ENCODE measurements around the gene TXNDC5.

The TXNDC5 gene

GRCh38 chr6:7910654-7911344 is at the start of gene TXNDC5:
Gene TXNDC5, minus strand, starts transcription at chr6:7910788. Its CDS starts 12 bp downstream, at chr6:7910776.
- DNase-seq (ENCODE audit: low spot score), result peak; percentile 53

- DNase-seq (ENCODE audit: low spot score), result no peak
These were observed 49.6 kb upstream of the TXNDC5 start for GRCh38 chr6:7960141-7960540.

DNA sequence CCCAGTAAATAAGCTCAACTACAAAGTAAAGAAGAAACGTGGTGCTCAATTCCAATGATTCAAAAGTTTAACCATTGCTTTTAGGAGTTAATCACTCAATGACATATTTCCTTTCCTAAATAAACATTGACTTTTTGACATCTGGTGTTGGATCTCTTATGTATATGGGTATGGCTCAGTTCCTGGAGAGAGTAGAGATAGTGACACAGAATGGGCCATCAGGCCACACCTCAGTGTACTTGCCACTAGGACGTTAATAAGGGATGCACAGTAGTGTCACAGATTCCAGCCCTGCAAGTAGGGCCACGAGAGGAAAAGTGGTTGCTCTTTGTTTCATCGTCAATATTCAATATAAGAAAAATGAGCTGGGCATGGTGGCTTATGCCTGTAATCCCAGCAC is 48.9 kb upstream of the TXNDC5 start:
- no peak for DNase-seq (ENCODE audit: low spot score)

DNA sequence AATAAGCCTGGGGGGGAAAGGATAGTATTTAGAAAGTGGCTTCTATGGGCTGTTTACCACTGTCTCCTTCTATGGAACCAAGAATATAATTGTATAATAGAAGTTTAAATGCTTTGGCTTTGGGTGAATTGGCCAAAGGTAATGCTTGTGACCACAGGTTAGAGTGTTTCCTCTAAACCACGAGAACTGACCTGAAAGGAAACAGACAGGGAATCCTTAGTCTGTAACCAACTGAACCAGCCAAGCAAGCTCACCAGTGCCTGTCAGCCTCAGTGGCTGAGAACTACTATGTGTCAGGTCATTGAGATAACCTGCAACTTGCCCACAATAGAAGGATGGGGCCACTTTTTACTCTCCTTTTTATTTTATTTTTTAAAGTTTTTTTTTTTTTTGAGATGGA is 47.9 kb upstream of the TXNDC5 start:
- DNase-seq (ENCODE audit: low spot score), result no peak

DNA sequence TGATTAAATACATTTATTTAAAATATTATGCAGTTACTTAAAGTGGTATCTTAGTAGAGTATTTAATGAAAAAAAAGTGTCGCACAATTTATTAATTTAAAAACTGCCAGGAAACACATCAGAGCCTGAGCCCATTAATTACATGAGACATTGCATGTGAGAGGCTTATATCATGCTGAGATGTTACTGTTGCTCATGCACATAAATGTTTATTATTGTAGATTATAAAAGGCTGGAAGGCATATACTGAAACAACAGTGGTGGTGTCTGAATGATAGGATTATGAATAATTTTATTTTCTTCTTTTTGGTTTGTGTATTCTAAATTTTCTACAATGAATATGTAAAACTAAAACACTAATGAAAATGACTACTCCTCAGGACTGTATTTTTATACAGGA is 45.7 kb upstream of the TXNDC5 start:
- no peak for DNase-seq (ENCODE audit: low spot score)

DNA sequence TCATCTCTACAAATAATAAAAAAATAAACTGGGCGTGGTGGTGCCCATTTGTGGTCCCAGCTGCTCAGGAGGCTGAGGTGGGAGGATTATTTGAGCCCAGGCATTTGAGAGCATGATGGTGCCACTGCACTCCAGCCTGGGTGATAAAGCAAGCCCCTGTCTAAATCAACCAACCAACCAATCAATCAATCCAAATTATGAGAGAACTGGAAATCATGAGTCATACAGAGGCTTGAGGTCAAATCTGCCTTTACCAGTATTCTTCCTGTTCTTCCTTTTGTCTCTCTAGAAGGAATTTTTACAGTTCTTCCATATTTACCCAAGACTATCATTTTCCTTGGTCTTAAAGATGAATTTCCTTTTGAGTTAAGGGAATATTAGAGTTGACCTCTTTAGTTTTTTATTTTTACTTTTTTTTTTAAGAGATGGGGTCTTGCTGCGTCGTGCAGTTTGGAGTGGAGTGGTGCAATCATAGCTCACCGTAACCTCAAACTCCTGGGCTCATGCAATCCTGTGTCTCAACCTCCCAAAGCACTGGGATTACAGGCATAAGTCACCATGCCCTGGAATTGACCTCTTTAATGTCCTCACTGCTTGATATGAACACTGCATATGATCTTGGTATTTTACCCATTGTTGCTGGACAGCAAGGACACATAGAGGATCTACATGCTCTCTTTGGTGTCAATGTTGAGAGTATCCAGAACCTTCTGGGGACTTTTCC is 44.1 kb upstream of the TXNDC5 start:
- no peak for DNase-seq (ENCODE audit: low spot score)

GRCh38 chr6:7953753-7954152 is 43.2 kb upstream of the TXNDC5 start:
- no peak for DNase-seq (ENCODE audit: low spot score)

DNA sequence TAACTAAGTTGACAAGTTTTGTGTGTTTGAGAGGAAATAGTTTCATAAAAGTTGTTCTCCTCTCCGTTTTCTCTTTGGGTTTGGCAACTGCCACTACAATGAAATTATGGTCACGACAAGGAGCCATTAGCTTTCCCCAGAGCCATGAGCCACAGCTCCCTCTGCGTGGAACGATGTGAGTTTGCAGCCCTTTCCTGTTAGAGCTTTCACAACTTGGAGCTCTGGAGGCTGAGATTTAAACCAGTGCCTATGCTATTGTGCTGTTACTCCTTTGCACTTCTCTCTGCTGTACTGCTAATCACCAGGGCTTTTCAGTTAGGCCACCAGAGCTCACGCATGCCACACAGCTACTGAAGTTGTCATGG is 29.3 kb upstream of the TXNDC5 start:
- DNase-seq (ENCODE audit: low spot score), result no peak

- no peak for DNase-seq (ENCODE audit: low spot score)
These were observed 28.7 kb upstream of the TXNDC5 start for GRCh38 chr6:7939184-7939863.

GRCh38 chr6:7938562-7939183 is 28.1 kb upstream of the TXNDC5 start:
- no peak for DNase-seq (ENCODE audit: low spot score)

- no peak for DNase-seq (ENCODE audit: low spot score)
These were observed 23.2 kb upstream of the TXNDC5 start for GRCh38 chr6:7933794-7934193.

GRCh38 chr6:7932625-7933024 is 22.0 kb upstream of the TXNDC5 start:
- no peak for DNase-seq (ENCODE audit: low spot score)

DNA sequence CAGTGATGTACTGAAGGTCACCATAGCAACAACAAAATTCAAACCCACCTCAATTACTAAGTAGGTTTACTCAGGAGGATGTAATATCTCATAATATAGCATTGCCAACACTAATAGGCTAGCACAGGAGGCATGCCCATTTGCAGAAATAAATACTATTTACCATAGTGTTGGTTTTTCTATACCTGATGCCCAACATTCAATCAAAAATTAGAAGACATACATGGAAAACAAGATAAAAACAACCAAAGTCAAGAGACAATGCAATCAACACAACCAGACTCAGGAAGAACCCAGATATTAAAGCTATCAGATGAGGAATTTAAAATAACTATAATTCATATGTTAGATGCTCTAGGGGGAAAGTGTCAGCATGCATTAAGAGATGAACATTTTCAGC is 14.3 kb upstream of the TXNDC5 start:
- DNase-seq (ENCODE audit: low spot score), result no peak

- DNase-seq (ENCODE audit: low spot score), result no peak
These were observed 12.0 kb upstream of the TXNDC5 start for GRCh38 chr6:7922596-7922995.

DNA sequence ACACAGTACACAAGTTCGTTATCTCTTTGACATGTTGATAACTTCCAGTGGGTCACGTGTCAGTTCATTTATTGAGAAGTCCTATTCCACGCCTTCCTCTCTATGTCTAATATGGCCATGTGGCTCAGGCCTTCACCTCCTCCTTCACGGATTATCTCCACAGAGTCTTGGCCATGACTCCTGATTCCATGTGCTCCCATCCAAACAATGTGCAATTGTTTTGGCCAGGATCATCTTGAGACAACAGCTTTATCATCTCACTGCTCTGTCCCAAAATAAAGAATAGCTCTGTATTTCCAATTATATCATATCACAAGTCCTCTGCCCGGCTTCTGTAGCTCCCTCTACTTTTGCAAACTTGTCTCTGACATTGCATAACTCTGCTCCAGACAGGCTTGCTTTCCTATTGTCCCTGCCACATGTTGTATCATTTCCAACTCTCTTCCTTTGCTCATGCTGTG is 11.1 kb upstream of the TXNDC5 start:
- no peak for DNase-seq (ENCODE audit: low spot score)

DNA sequence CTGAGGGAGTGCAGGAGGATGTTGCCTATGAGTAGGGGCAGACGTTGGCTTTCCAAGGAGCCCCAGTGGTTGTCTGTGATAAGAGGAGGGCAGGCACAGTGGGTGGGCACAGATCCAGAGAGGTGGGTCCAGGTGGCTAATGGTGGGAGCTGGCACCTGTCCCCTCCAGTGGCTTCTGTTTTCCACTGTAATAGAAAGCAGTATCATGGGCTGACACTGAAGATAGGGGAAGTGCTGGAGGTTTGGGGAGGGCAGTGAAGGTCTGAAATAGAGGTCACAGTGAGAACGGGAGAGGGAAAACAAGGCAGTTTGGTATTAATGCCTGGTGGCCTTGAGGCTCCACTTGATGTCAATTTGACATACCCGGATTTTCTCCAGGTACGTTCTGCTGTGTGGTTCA is 10.5 kb upstream of the TXNDC5 start:
- DNase-seq (ENCODE audit: low spot score), result no peak

- DNase-seq (ENCODE audit: low spot score), result peak; percentile 46
These were observed 9.8 kb upstream of the TXNDC5 start for GRCh38 chr6:7920425-7920824.

- peak; percentile 76 for DNase-seq (ENCODE audit: low spot score)
These were observed 9.3 kb upstream of the TXNDC5 start for GRCh38 chr6:7919871-7920270.

GRCh38 chr6:7918403-7918802 is 7.8 kb upstream of the TXNDC5 start:
- DNase-seq (ENCODE audit: low spot score), result no peak

GRCh38 chr6:7917729-7918128 is 7.1 kb upstream of the TXNDC5 start:
- DNase-seq (ENCODE audit: low spot score), result no peak

DNA sequence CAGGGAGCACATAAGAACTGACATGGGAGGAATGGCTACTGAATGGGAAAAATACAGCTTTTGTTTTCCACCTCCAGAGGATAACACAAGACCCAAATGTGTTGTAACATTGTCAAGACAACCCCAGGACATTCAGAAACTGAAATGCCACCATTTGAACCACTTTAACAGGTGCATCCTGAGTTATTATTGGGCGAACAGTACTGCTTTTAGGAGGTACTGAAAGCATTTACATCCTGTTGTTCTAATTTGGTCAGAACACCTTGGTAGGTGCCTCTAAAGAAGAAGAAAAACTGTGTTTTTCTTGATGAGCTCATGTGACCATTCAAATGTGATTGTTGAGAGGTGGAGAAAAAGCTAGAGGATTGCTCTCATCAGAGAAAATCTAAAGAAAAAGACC is 6.4 kb upstream of the TXNDC5 start:
- DNase-seq (ENCODE audit: low spot score), result no peak

DNA sequence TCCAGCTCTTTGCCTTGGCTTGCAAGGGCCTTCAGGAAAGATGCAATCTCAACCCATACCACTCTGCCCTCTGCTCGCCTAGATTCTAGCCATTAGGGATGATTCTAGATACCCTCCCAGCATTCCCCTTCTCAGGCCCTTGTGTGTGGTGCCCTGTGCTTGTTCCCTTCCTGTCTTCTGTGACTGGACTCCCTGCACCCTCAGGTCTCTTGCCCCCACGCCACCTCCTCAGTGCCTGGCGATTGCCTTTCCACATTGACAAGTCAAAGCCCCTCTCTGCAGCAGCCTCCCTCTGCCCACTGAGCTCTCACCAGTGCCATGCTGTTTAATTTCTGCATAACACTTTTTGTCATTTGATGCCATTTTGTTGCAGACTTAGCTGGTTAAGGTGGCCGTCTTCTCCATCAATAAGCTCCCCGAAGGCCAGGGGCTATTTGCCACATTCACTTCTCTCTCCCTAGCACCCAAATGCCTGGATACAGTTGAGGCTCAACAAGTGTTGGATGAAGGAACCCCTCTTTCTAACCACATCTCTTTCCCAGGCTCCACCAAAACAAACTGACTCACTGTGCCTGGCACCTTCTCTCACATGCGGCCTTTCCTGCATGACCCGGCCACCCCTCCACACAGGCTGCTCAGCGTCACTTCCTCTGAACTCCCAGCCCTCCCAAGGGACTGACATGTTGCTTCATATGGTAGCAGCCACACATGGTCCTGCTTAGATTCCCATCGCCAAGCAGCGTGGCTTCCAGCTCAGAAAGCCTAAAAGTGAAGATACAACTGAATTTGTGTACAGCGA is 4.6 kb upstream of the TXNDC5 start:
- no peak for DNase-seq (ENCODE audit: low spot score)
